ENCODE data around the gene CDK4.

Gene CDK4

DNA sequence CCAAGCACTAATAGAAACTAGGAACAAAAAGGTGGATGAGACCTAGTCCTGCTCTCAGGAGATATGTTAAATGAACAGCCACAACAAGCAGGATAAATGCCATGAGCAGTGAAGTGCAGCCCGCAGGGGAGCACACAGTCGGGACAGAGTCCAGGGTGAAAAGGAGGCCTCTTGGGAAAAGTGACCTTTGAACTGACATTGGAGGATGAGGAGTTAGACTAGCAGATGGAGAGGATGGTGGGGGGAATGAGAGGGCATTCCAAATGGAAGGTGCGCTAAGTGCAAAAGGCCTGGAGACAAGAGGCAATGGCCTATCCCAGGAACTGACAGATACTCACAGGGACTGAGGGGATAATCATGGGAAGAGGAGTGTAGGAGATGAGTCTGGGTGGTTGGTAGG is 53.7 kb downstream of the CDK4 start:
- no peak overlapping the region for H2BK5ac ChIP-seq (ENCODE audit: low read depth, low read length, poor library complexity)
- WGBS (ENCODE audit: extremely low coverage, insufficient coverage, insufficient read length): no CpG with 5 or more reads among the region's 3 CpGs
- no peak overlapping the region for H3K18ac ChIP-seq (ENCODE audit: low read length)
- no peak overlapping the region for H3K9ac ChIP-seq (ENCODE audit: low read length)
- H2BK12ac ChIP-seq (ENCODE audit: low read length): no peak overlapping the region
- H3K79me2 ChIP-seq (ENCODE audit: control insufficient read depth, insufficient read depth, low read length, poor library complexity): peaks cover 2% of the 10 kb centered on the region
- no peaks in the 10 kb centered on the region for H3K27me3 ChIP-seq (ENCODE audit: insufficient read depth, low read length)
- H4K91ac ChIP-seq (ENCODE audit: low read depth, low read length): no peak overlapping the region
- no peak overlapping the region for H3K4ac ChIP-seq (ENCODE audit: low read depth, low read length)
- H2AFZ ChIP-seq (ENCODE audit: insufficient read depth, low read length, poor library complexity): no peak overlapping the region
- peaks cover 9 to 19% of the 10 kb centered on the region in 2 experiments for H3K36me3 ChIP-seq (ENCODE audit: control insufficient read depth in 1 of 2, insufficient read depth in 2 of 2, low read length in 2 of 2)
- peaks cover 5 to 6% of the 10 kb centered on the region in 2 experiments for H3K4me1 ChIP-seq (ENCODE audit: control insufficient read depth in 1 of 2, insufficient read depth in 2 of 2, low read length in 2 of 2)
- H3K27ac ChIP-seq (ENCODE audit: low read depth, low read length): no peak overlapping the region
- H3K9me3 ChIP-seq (ENCODE audit: insufficient read depth, low read depth, low read length): no peaks in the 10 kb centered on the region
- H3K4me2 ChIP-seq (ENCODE audit: low read length): no peak overlapping the region
- H4K8ac ChIP-seq (ENCODE audit: low read depth, low read length): no peak overlapping the region
- no peak overlapping the region for H4K12ac ChIP-seq (ENCODE audit: low read depth, low read length)
- no peak overlapping the region for H3K14ac ChIP-seq (ENCODE audit: low read length)
- H2BK120ac ChIP-seq (ENCODE audit: insufficient read depth, low read length, poor library complexity): no peak overlapping the region
- no peak overlapping the region for H3K4me3 ChIP-seq (ENCODE audit: low read depth, low read length)
- H3K79me1 ChIP-seq (ENCODE audit: low read length): peaks cover 2% of the 10 kb centered on the region
- no peak for DNase-seq
- H3K23ac ChIP-seq (ENCODE audit: low read length): no peak overlapping the region
- H2AK5ac ChIP-seq (ENCODE audit: low read length): no peak overlapping the region
